ENCODE measurements around the gene ST8SIA4.

DNA sequence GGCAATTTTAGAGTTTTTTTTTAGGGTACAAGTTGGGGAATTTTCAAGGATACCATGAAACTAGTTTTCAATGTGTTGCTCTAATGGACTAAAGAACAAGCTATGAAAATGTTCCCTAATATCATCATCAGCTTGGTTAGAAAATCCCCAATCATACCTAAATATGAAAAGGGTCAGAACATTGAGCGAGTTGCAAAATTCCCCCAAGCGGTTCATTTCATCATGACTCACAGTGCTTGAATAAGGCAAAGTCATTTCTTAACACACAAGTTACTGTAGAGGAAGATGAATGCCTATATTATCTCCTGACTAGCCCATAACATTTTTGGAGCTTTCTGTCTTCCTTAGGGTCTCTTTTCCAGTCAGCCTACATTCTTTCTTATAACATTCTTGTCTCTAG lies 62.7 kb downstream of the ST8SIA4 start:
- TF ChIP-seq, protein P1, sequence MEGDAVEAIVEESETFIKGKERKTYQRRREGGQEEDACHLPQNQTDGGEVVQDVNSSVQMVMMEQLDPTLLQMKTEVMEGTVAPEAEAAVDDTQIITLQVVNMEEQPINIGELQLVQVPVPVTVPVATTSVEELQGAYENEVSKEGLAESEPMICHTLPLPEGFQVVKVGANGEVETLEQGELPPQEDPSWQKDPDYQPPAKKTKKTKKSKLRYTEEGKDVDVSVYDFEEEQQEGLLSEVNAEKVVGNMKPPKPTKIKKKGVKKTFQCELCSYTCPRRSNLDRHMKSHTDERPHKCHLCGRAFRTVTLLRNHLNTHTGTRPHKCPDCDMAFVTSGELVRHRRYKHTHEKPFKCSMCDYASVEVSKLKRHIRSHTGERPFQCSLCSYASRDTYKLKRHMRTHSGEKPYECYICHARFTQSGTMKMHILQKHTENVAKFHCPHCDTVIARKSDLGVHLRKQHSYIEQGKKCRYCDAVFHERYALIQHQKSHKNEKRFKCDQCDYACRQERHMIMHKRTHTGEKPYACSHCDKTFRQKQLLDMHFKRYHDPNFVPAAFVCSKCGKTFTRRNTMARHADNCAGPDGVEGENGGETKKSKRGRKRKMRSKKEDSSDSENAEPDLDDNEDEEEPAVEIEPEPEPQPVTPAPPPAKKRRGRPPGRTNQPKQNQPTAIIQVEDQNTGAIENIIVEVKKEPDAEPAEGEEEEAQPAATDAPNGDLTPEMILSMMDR (IDR thresholded peaks at IDR 0.05) = no peak
- no peak for TF ChIP-seq POLR2A (IDR thresholded peaks at IDR 0.05)
- TF ChIP-seq POLR2AphosphoS5 (IDR thresholded peaks at IDR 0.05) = no peak
